ENCODE data around the gene BANF1.
"Not testable (repeated sequence)": the region's sequence is repeated elsewhere in the genome, so short reads cannot be mapped to it uniquely, and the experiment has no call there.

BANF1 gene

GRCh38 chr11:66006134-66006890 lies 4.0 kb downstream of the BANF1 start:
- Mint-ChIP-seq H3K36me3 (ENCODE audit: low read depth) (peaks cover 20% of the 10 kb centered on the region), H3K4me3 (peak overlapping the region in 2 of 3 experiments; percentile 34 to 54), H3K4me1 (peaks cover 17% of the 10 kb centered on the region), H3K27ac (peak overlapping the region in 1 of 3 experiments; percentile 3), H3K27me3 (ENCODE audit: low read depth) (peaks cover 12% of the 10 kb centered on the region), H3K9me3 (no peaks in the 10 kb centered on the region)
- TF ChIP-seq CTCF (IDR thresholded peaks at IDR 0.05; ENCODE audit: unreplicated experiment in 3 of 3): no peak

GRCh38 chr11:66006891-66007176 lies 4.5 kb downstream of the BANF1 start:
- Mint-ChIP-seq H3K27me3 (ENCODE audit: low read depth) (peaks cover 16% of the 10 kb centered on the region), H3K36me3 (ENCODE audit: low read depth) (peaks cover 18% of the 10 kb centered on the region), H3K4me3 (peak overlapping the region in 1 of 3 experiments; percentile 44), H3K4me1 (peaks cover 14% of the 10 kb centered on the region), H3K9me3 (no peaks in the 10 kb centered on the region), H3K27ac (no peak overlapping the region)
- no peak for TF ChIP-seq CTCF (IDR thresholded peaks at IDR 0.05; ENCODE audit: unreplicated experiment in 3 of 3)

GRCh38 chr11:66007201-66007634 lies 4.9 kb downstream of the BANF1 start:
- no peaks in the 10 kb centered on the region for H3K9me3 Mint-ChIP-seq
- H3K27ac Mint-ChIP-seq: no peak overlapping the region
- H3K27me3 Mint-ChIP-seq (ENCODE audit: low read depth): peaks cover 16% of the 10 kb centered on the region
- peaks cover 10% of the 10 kb centered on the region for H3K4me1 Mint-ChIP-seq
- no peak for TF ChIP-seq CTCF (IDR thresholded peaks at IDR 0.05; ENCODE audit: unreplicated experiment in 3 of 3)
- H3K4me3 Mint-ChIP-seq: no peak overlapping the region
- H3K36me3 Mint-ChIP-seq (ENCODE audit: low read depth): peaks cover 14% of the 10 kb centered on the region

GRCh38 chr11:66008095-66008467 lies 5.8 kb downstream of the BANF1 start:
- no peak overlapping the region for H3K4me3 Mint-ChIP-seq
- H3K27ac Mint-ChIP-seq: no peak overlapping the region
- no peak for TF ChIP-seq CTCF (IDR thresholded peaks at IDR 0.05; ENCODE audit: unreplicated experiment in 3 of 3)
- no peaks in the 10 kb centered on the region for H3K9me3 Mint-ChIP-seq
- peaks cover 12% of the 10 kb centered on the region for H3K36me3 Mint-ChIP-seq (ENCODE audit: low read depth)
- H3K27me3 Mint-ChIP-seq (ENCODE audit: low read depth): peaks cover 16% of the 10 kb centered on the region
- peaks cover 2% of the 10 kb centered on the region for H3K4me1 Mint-ChIP-seq

- peaks cover 12% of the 10 kb centered on the region for H3K36me3 Mint-ChIP-seq (ENCODE audit: low read depth)
- no peak overlapping the region for H3K4me3 Mint-ChIP-seq
- no peaks in the 10 kb centered on the region for H3K4me1 Mint-ChIP-seq
- TF ChIP-seq CTCF (IDR thresholded peaks at IDR 0.05; ENCODE audit: unreplicated experiment in 3 of 3): no peak
- peaks cover 18% of the 10 kb centered on the region for H3K27me3 Mint-ChIP-seq (ENCODE audit: low read depth)
- no peaks in the 10 kb centered on the region for H3K9me3 Mint-ChIP-seq
- H3K27ac Mint-ChIP-seq: peak overlapping the region in 1 of 3 experiments; percentile 42
Observed at GRCh38 chr11:66008468-66009101, 6.3 kb downstream of the BANF1 start.

- not testable (repeated sequence) for H3K9me3 Mint-ChIP-seq; H3K36me3 Mint-ChIP-seq (ENCODE audit: low read depth); H3K4me3 Mint-ChIP-seq; H3K27ac Mint-ChIP-seq; H3K4me1 Mint-ChIP-seq
- peaks cover 18% of the 10 kb centered on the region for H3K27me3 Mint-ChIP-seq (ENCODE audit: low read depth)
Observed at GRCh38 chr11:66010036-66010435, 7.7 kb downstream of the BANF1 start.

All from nephron (organoid).